GM08714 (cell line): Measurements from ENCODE around the gene CACNA1G.

Source experiments
- H3K4me3 ChIP-seq: fragments of 200-500 bp; sonication (Bioruptor generic); 2 replicates; pipeline ENCODE4 v1.5.1; 2014; ENCODE audit warnings: mild to moderate bottlenecking, low read length, inconsistent platforms
- ZNF274 ChIP-seq: IDR thresholded peaks from 2 replicates; pipeline ENCODE4 v1.6.1; 2012; ENCODE audit warnings: mild to moderate bottlenecking, low read depth, low read length

CACNA1G gene

DNA sequence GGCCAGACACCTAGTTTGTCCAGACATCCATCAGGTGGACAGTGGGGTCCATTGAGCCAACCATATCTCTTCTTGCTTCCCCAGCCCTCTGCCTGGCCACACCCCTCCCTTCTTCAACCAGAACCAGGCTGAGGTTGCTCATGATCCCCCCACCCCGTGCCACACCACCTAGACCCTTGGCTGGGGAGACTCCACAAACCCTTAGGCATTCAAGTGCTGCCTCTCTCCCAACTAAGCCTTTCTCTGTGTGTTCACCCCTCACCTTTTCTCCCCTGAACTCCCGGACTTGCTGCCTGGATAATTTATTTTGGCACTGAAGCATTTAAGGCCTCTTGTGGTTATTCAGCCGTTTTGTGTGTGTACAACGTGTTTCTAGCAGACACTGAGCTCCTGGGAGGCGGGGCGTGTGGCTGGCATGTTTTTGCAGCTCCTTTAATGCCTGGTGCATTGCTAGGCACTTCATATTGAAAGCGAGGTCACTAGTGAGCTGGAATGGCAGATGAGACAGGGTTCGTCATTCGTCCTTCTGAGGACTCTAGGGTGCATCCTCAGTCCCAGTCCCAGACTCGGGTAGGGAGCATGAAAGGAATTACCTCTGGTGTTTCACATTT lies 28.7 kb downstream of the CACNA1G start:
- no peak overlapping the region for H3K4me3 ChIP-seq
- no peak for TF ChIP-seq ZNF274

DNA sequence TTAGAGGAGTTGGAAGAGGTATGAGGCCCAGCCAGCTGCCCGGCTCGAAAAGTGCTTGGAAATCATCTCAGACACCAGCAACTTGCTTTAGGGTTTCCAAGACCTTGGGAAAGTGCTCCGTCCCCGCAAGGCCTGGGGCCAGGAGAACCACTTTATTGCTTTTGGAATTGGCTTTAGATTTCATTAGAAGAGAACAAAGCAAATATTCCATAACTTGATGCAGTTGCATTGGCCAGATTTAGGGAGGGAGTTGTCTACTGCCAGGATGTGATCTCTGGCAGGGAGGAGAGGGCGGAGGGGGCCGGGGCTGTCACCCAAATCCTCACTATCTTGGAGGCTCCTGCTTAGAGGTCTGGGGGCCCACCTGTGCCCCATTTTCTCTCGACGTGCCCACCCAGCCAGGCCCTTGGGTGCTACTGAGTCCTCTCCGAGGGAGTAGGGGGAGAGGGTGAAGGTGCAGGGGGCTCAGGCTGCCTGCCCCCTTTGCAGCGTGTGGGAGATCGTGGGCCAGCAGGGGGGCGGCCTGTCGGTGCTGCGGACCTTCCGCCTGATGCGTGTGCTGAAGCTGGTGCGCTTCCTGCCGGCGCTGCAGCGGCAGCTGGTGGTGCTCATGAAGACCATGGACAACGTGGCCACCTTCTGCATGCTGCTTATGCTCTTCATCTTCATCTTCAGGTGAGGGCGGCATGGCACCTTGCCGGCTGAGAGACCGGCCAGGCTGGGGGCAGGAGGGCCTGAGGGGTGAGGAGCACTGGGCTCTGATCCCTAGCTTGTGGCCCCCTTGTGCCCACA lies 30.6 kb downstream of the CACNA1G start:
- no peak overlapping the region for H3K4me3 ChIP-seq
- TF ChIP-seq ZNF274, result no peak

DNA sequence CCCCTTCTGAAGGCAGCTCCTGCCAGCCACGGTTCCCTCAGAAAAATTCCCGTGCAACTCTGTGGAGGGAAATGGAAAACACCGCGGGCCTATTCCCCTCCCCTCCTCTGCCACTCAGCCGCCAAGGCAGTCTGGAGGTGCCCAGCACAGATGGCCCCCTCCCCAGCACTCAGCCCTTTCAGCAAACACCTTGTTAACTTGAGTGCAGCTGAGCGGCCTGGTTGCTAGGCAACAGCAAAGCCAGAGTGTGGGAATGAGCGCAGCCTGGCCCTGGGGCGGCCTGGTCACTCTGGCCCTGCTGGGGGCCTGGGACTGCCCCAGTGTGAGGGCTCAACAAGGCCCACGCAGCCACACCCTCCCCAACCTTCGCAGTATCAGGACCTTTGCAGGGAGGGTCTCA lies 32.8 kb downstream of the CACNA1G start:
- no peak for TF ChIP-seq ZNF274
- H3K4me3 ChIP-seq, result no peak overlapping the region

DNA sequence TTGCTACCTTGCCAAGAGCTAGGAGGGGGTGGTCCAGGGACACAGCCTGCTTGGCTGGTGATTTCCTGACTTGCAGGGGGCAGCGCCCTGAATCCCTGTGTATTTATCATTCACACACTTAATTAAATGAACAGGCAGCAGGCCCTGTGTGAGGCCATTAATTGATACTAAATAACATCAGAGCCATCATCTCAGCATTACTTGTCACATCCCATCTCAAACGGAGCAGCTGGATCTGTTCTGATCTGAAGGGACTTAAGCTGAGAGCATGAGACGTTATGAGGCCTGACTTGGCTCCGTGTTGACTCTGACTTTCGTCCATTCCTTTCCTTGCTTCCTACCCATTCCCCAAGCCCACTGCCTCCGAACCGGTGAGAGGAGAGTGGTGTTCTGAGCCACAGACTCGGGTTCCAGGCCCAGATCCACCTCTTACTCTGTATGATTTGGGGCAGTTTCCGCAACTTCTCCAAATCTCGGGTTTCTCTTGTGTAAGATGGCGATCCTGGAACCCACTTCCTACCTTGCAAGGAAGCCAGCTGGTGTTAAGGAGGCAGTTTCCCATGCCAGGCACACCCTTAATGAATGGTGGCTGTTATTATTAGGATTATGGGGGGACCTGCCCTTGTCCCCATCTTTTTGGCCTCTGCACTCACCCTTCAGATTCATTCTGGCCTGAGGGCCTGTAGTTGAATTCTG lies 33.8 kb downstream of the CACNA1G start:
- H3K4me3 ChIP-seq, result no peak overlapping the region
- no peak for TF ChIP-seq ZNF274

DNA sequence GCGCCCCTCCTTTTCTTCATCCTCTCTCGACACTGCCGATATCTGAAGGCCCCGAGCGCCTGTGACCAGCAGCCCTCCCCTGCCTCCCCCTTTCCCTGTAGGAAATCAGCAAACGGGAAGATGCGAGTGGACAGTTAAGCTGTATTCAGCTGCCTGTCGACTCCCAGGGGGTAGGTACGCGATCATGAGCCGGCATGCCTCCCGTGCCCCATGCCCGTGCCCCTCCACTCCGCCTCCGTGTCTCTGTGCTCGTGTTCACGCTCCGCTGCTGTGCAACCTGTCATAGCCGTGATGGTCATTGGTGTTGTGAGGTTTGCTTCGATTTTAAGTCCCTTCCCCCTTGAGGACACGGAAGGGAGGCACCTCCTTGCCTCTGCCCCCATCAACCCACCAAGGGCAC lies 34.4 kb downstream of the CACNA1G start:
- TF ChIP-seq ZNF274, result no peak
- H3K4me3 ChIP-seq, result no peak overlapping the region

DNA sequence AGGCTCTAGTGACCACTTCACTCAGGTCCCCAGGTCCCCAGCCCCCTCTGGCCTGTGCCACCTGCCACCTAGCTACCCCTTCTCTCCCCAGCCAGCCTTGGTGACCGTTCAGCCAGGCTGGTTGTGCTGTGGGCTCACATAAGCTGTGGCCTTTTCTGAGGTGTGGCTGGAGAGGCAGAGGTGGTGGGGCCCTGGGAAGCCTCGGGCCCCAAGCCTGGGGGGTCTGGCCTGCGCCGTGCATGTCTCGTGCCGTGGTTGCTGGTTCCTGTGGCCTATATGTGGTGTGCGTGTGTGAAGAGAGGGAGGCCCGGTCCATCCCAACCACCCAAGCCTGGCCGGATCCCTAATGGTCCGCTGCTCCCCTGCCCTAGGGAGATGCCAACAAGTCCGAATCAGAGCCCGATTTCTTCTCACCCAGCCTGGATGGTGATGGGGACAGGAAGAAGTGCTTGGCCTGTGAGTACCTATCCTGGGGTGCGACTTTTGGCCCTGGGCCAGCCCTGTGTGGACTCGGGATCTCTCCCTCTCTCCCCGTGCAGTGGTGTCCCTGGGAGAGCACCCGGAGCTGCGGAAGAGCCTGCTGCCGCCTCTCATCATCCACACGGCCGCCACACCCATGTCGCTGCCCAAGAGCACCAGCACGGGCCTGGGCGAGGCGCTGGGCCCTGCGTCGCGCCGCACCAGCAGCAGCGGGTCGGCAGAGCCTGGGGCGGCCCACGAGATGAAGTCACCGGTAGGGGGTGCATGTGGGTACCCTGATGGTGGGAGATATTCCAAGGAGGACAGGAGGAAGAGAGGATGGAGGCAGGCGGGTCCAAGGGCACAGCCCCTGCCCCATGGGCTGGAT lies 35.9 kb downstream of the CACNA1G start:
- no peak overlapping the region for H3K4me3 ChIP-seq
- TF ChIP-seq ZNF274, result no peak

DNA sequence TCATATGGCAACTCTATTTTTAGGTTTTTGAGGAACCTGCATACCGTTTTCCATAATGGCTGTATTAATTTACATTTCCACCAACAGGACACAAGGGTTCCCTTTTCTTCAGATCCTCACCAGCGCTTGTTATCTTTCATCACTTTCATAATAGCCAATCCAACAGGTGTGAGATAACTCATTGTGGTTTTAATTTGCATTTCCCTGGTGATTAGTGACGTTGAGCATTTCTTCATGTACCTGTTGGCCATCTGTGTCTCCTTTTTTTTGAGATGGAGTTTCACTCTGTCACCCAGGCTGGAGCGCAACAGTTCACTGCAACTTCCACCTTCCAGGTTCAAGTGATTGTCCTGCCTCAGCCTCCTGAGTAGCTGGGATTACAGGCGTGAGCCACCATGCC lies 38.0 kb downstream of the CACNA1G start:
- H3K4me3 ChIP-seq, result no peak overlapping the region
- no peak for TF ChIP-seq ZNF274

DNA sequence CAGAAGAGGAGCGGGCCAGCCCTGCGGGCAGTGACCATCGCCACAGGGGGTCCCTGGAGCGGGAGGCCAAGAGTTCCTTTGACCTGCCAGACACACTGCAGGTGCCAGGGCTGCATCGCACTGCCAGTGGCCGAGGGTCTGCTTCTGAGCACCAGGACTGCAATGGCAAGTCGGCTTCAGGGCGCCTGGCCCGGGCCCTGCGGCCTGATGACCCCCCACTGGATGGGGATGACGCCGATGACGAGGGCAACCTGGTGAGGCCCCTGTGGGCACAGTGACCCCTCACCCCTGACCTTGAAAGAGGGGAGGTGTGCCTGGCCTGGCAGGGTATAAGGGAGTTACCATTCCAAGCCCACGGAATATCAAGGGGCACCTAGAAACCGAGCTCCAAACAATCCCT lies 39.1 kb downstream of the CACNA1G start:
- no peak for TF ChIP-seq ZNF274
- H3K4me3 ChIP-seq, result no peak overlapping the region

DNA sequence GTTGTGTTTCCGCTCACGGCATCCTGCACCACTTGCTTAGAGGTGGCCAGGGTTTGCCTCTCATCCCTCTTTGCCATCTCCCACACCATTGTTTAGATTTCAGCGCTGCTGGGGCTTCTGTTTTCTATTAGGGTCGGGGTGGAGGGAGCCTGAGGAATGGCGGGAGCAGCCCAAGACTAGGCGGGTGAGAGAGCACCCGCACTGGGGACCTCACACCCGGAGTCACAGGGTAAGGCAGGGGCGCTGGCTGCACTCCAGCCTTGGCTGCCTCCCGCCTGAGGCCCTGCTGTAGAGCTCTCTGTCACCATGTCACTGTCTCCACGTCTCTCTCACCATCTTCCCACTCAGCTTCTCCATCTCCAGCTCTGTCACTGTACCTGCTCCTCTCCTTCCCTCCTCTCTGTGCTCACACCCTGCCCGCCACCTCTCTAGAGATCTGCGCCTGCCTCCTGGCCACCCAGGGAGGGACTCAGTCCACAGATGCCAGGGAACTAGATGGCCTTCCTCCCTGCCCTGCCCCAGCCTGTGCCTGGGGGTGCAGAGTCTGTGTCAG lies 41.4 kb downstream of the CACNA1G start:
- no peak for TF ChIP-seq ZNF274
- H3K4me3 ChIP-seq, result no peak overlapping the region

DNA sequence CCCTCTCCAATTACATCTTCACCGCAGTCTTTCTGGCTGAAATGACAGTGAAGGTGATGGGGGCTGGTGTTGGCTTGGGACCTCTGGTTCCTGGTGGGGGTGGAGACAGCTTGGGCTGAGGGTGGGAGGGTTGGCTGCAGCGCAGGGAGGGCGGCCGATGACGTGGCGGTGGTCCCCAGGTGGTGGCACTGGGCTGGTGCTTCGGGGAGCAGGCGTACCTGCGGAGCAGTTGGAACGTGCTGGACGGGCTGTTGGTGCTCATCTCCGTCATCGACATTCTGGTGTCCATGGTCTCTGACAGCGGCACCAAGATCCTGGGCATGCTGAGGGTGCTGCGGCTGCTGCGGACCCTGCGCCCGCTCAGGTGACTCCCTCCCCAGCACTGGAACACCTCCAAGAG lies 42.3 kb downstream of the CACNA1G start:
- no peak overlapping the region for H3K4me3 ChIP-seq
- TF ChIP-seq ZNF274, result no peak

DNA sequence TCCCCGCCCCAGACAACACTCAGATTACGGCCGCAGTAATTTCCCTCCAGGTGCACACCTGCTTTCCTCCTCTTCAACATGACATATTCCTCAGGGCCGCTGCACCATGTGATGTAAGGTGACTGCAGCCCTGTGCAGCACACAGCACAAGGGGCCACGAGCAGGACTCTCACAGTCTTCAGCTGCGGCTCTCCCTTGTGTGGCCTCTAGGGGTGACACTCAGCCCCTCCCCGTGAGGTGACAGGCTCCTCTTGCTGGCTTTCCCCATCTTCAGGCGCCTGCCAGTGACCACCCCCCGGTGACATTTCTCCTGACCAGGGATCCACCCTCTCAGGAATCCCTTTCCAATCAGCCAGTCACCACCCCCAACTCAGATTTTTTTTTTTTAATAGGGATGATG lies 42.8 kb downstream of the CACNA1G start:
- H3K4me3 ChIP-seq, result no peak overlapping the region
- no peak for TF ChIP-seq ZNF274

DNA sequence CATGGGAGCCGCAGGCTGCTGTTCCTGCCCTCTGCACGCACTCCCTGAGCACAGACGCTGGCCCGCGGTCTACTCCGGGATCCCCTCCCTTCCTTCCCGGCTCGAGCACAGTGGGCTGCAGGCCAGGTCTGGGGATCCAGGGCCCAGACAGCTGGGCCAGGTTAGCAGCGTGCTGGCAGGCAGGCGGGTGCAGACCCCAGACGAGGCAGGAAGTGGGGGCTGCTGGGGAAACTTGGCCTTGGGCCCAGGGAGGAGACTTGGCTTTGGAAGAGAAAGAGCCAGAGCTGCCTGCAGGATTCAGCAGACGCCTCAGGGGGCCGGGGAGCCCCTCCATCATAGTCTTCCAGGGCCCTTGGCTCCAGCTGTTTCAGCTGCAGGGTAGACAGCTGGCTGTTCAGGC lies 44.0 kb downstream of the CACNA1G start:
- H3K4me3 ChIP-seq, result no peak overlapping the region
- no peak for TF ChIP-seq ZNF274

DNA sequence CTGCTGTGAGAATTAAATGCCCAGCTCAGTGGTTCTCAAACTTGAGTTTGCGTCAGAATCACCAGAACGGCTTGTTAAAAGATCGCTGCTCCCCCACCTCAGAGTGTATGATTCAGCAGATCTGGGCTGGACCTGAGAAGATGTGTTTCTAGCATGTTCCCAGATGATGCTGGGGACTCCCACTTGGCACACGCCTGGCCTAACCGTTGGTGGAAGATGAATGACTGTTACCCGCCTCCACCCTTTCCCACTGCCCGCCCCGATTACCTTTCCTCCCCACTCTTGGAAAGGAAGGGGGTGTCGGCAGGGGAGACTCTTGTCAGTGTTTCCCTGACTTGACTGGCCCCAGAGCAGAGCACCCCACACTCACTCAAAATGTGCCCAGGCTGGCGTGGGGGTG lies 44.9 kb downstream of the CACNA1G start:
- no peak for TF ChIP-seq ZNF274
- H3K4me3 ChIP-seq, result no peak overlapping the region
